ENCODE data around the gene CHTOP.
"Not testable (repeated sequence)": the region's sequence is repeated elsewhere in the genome, so short reads cannot be mapped to it uniquely, and the experiment has no call there.

The CHTOP gene

DNA sequence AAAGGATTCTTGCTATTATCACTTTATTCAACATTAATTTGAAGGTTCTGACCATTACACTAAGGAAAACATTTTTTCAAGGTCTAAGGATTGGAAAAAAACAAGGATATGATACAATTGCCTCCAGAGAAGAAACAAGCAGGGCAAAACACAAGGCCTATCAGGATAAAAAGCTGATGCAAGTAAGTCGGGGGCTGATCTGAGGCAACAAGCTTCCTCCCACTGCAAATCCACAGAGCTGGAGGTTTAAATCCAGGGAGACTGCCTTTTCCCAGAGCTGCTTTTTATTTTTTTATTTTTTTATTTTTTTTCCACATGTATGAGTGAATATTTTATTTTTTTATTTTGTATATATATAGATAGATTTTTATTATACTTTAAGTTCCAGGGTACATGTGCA, 48.9 kb upstream of the CHTOP start:
- Histone ChIP-seq H3K9me3 (ENCODE audit: control insufficient read depth, insufficient read depth, low read depth, low read length) (no peaks in the 10 kb centered on the region), H3K27ac (ENCODE audit: extremely low read depth, low read depth, low read length) (no peak overlapping the region), H3K4me3 (ENCODE audit: low read depth, low read length) (no peak overlapping the region), H3K4me1 (ENCODE audit: control insufficient read depth, insufficient read depth, low read length) (no peaks in the 10 kb centered on the region), H3K36me3 (ENCODE audit: control insufficient read depth in 2 of 2, insufficient read depth in 1 of 2, low read length in 2 of 2) (no peaks in the 10 kb centered on the region)
- TF ChIP-seq ZNF549 (tag by site-specific recombination; IDR thresholded peaks at IDR 0.05), result no peak
- no peak for TF ChIP-seq ZNF239 (tag by site-specific recombination; IDR thresholded peaks at IDR 0.05)
- TF ChIP-seq ZFHX2 (tag by site-specific recombination; conservative IDR thresholded peaks at IDR 0.05), result 0 out of 2 replicates have a peak, but pooled peaks have one; percentile 32
- TF ChIP-seq EGR2 (tag by site-specific recombination; IDR thresholded peaks at IDR 0.05; ENCODE audit: low read depth), result peak; percentile 39; the same call in 1 of the 2 replicates
- TF ChIP-seq ZNF677 (tag by site-specific recombination; IDR thresholded peaks at IDR 0.05), result no peak
- ChIA-PET POLR2A (no interaction called here), CTCF (interaction anchor here (1.4 to 1.5 kb wide), 2 partner anchors 13 to 42 kb away, joined by 4 to 7 read pairs; partner anchors contain the start of gene S100A13)

DNA sequence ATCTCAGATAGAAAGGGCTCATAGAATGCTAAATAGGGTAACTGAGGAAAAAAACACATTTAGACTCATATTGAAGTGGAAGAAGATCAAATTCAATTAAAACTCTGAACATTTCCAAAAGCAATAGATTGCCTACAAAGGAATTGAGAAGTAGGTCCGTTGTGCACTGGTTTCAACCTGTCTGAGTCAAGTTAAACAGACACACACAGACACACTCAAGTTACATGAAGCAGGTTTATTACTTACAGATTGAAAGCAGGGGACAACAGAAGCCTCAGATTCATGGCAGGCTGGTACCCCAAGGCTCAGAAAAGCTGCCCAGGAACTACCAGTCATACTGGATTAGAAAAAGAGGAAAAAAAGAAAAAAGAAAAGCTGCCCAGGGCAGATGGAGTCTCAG, 47.5 kb upstream of the CHTOP start:
- H3K36me3 ChIP-seq (ENCODE audit: control insufficient read depth in 2 of 2, insufficient read depth in 1 of 2, low read length in 2 of 2), result no peaks in the 10 kb centered on the region
- POLR2A ChIA-PET, result interaction anchor here (1.1 kb wide), 1 partner anchor 10 kb away, joined by 3 read pairs; no protein-coding TSS in a partner anchor
- no peak overlapping the region for H3K4me3 ChIP-seq (ENCODE audit: low read depth, low read length)
- H3K27ac ChIP-seq (ENCODE audit: extremely low read depth, low read depth, low read length), result no peak overlapping the region
- no peaks in the 10 kb centered on the region for H3K4me1 ChIP-seq (ENCODE audit: control insufficient read depth, insufficient read depth, low read length)
- H3K9me3 ChIP-seq (ENCODE audit: control insufficient read depth, insufficient read depth, low read depth, low read length), result no peaks in the 10 kb centered on the region
- no peak for TF ChIP-seq ZNF248 (tag by site-specific recombination; IDR thresholded peaks at IDR 0.05)
- TF ChIP-seq ZBTB26 (tag by site-specific recombination; optimal IDR thresholded peaks at IDR 0.05), result no peak
- TF ChIP-seq ZNF555 (tag by site-specific recombination; conservative IDR thresholded peaks at IDR 0.05), result no peak
- peak; percentile 61; the same call in 1 of the 2 replicates for TF ChIP-seq ZNF266 (tag by site-specific recombination; IDR thresholded peaks at IDR 0.05; ENCODE audit: low read depth)
- CTCF ChIA-PET, result interaction anchor here (0.9 to 1.4 kb wide), 3 partner anchors 9 to 76 kb away, joined by 4 to 6 read pairs (median 4); partner anchors contain the start of gene S100A13

- H3K36me3 ChIP-seq (ENCODE audit: control insufficient read depth in 2 of 2, insufficient read depth in 1 of 2, low read length in 2 of 2), result no peaks in the 10 kb centered on the region
- no peak overlapping the region for H3K4me3 ChIP-seq (ENCODE audit: low read depth, low read length)
- H3K4me1 ChIP-seq (ENCODE audit: control insufficient read depth, insufficient read depth, low read length), result no peaks in the 10 kb centered on the region
- ChIA-PET POLR2A (interaction anchor here (1.1 kb wide), 1 partner anchor 9 kb away, joined by 3 read pairs; no protein-coding TSS in a partner anchor), CTCF (interaction anchor here (1.0 to 1.4 kb wide), 2 partner anchors 40 to 43 kb away, joined by 3 to 6 read pairs; partner anchors contain the start of gene S100A13)
- TF ChIP-seq SCRT2 (tag by site-specific recombination; IDR thresholded peaks at IDR 0.05), result no peak
- TF ChIP-seq ZNF121 (tag by site-specific recombination; IDR thresholded peaks at IDR 0.05), result 0 out of 2 replicates have a peak, but pooled peaks have one; percentile 35
- TF ChIP-seq, protein P1, sequence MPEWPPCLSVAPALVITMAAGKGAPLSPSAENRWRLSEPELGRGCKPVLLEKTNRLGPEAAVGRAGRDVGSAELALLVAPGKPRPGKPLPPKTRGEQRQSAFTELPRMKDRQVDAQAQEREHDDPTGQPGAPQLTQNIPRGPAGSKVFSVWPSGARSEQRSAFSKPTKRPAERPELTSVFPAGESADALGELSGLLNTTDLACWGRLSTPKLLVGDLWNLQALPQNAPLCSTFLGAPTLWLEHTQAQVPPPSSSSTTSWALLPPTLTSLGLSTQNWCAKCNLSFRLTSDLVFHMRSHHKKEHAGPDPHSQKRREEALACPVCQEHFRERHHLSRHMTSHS (tag by site-specific recombination; IDR thresholded peaks at IDR 0.05), result no peak
- no peak for TF ChIP-seq ZBTB8A (tag by site-specific recombination; IDR thresholded peaks at IDR 0.05)
- TF ChIP-seq ZBTB26 (tag by site-specific recombination; optimal IDR thresholded peaks at IDR 0.05), result no peak
- TF ChIP-seq HIC1 (tag by site-specific recombination; IDR thresholded peaks at IDR 0.05), result no peak
- TF ChIP-seq GLI4 (tag by site-specific recombination; IDR thresholded peaks at IDR 0.05), result no peak
- no peak for TF ChIP-seq ZNF221 (tag by site-specific recombination; IDR thresholded peaks at IDR 0.05; ENCODE audit: borderline replicate concordance)
- H3K27ac ChIP-seq (ENCODE audit: extremely low read depth, low read depth, low read length), result no peak overlapping the region
- H3K9me3 ChIP-seq (ENCODE audit: control insufficient read depth, insufficient read depth, low read depth, low read length), result no peaks in the 10 kb centered on the region
Measured at GRCh38 chr1:153587314-153587713, 46.6 kb upstream of the CHTOP start.

GRCh38 chr1:153588033-153588432, 45.8 kb upstream of the CHTOP start:
- ChIA-PET CTCF (interaction anchor here (0.7 kb wide), 2 partner anchors 12 to 1887 kb away, joined by 3 read pairs; no protein-coding TSS in a partner anchor), POLR2A (interaction anchor here (0.7 to 1.0 kb wide), 2 partner anchors 38 to 46 kb away, joined by 3 to 5 read pairs; partner anchors contain the start of gene CHTOP)

More at GRCh38 chr1:153588033-153588432, 45.8 kb upstream of the CHTOP start:
- H3K4me1 ChIP-seq (ENCODE audit: control insufficient read depth, insufficient read depth, low read length); H3K36me3 ChIP-seq (ENCODE audit: control insufficient read depth in 2 of 2, insufficient read depth in 1 of 2, low read length in 2 of 2); H3K27ac ChIP-seq (ENCODE audit: extremely low read depth, low read depth, low read length); H3K9me3 ChIP-seq (ENCODE audit: control insufficient read depth, insufficient read depth, low read depth, low read length); H3K4me3 ChIP-seq (ENCODE audit: low read depth, low read length): not testable (repeated sequence)
